Forelimb muscle (tissue), 1 donor: ENCODE data around the gene HAUS6. TPM values are rescaled to one million over a fixed set of nuclear protein-coding genes. Genes with fewer than 3 reads are reported as not detected.
"Not testable (repeated sequence)": the region's sequence is repeated elsewhere in the genome, so short reads cannot be mapped to it uniquely, and the experiment has no call there.

ENCODE experiments used
- DNase-seq: peaks from one replicate; pipeline ENCODE4 v3.0.0-alpha.2; 2013; ENCODE audit warnings: low read depth
- polyA plus RNA-seq: library from polyadenylated mRNA; unstranded; fragments of 120-200 nt; gene quantifications from one replicate; pipeline ENCODE4 v1.2.1, GENCODE V29; 2013; ENCODE audit not compliant: insufficient read length

The HAUS6 gene
- 8.8 TPM for polyA plus RNA-seq

- peak; percentile 97 for DNase-seq
Observed at GRCh38 chr9:19102631-19103345, at the start of gene HAUS6. Gene HAUS6 (minus strand): TSS chr9:19102904. CDS start chr9:19102651, 253 bp downstream.

- DNase-seq = not testable (repeated sequence)
Observed at GRCh38 chr9:19152160-19152498, 49.4 kb upstream of the HAUS6 start.

GRCh38 chr9:19151425-19152159 is 48.9 kb upstream of the HAUS6 start:
- DNase-seq = no peak

GRCh38 chr9:19149230-19149629 is 46.5 kb upstream of the HAUS6 start:
- DNase-seq = no peak

- no peak for DNase-seq
Observed at GRCh38 chr9:19148187-19148586, 45.5 kb upstream of the HAUS6 start.

- no peak for DNase-seq
Observed at GRCh38 chr9:19146441-19147024, 43.8 kb upstream of the HAUS6 start.

- DNase-seq = no peak
Observed at GRCh38 chr9:19145881-19146280, 43.2 kb upstream of the HAUS6 start.

- DNase-seq = no peak
Observed at GRCh38 chr9:19140259-19140658, 37.6 kb upstream of the HAUS6 start.

GRCh38 chr9:19138084-19138483 is 35.4 kb upstream of the HAUS6 start:
- DNase-seq = no peak

GRCh38 chr9:19137282-19137681 is 34.6 kb upstream of the HAUS6 start:
- DNase-seq = no peak

GRCh38 chr9:19136129-19136528 is 33.4 kb upstream of the HAUS6 start:
- no peak for DNase-seq

GRCh38 chr9:19133549-19134345 is 31.0 kb upstream of the HAUS6 start:
- DNase-seq = no peak

GRCh38 chr9:19130436-19130835 is 27.7 kb upstream of the HAUS6 start:
- no peak for DNase-seq

GRCh38 chr9:19127871-19128500 is 25.3 kb upstream of the HAUS6 start:
- no peak for DNase-seq

- no peak for DNase-seq
Observed at GRCh38 chr9:19124430-19124793, 21.7 kb upstream of the HAUS6 start.

- DNase-seq = no peak
Observed at GRCh38 chr9:19122490-19123042, 19.9 kb upstream of the HAUS6 start.

GRCh38 chr9:19120877-19121276 is 18.2 kb upstream of the HAUS6 start:
- no peak for DNase-seq

- DNase-seq = no peak
Observed at GRCh38 chr9:19119801-19120440, 17.2 kb upstream of the HAUS6 start.

GRCh38 chr9:19119246-19119645 is 16.5 kb upstream of the HAUS6 start:
- no peak for DNase-seq

GRCh38 chr9:19117039-19117716 is 14.5 kb upstream of the HAUS6 start:
- DNase-seq = no peak
